HG02885 (cell line): ENCODE results near the gene TAF3.

Experiments used
- ATAC-seq: cut with Tn5 transposase; IDR thresholded peaks from one replicate; pipeline ENCODE4 v1.9.1; 2021; ENCODE audit warnings: mild to moderate bottlenecking; ENCODE audit not compliant: unreplicated experiment, poor library complexity

The TAF3 gene

GRCh38 chr10:7915923-7916536, 97.7 kb downstream of the TAF3 start:
- ATAC-seq: no peak

GRCh38 chr10:7917736-7918135, 99.4 kb downstream of the TAF3 start:
- ATAC-seq: no peak

- no peak for ATAC-seq
Observed at GRCh38 chr10:7922707-7923106, 104.4 kb downstream of the TAF3 start.

- ATAC-seq: no peak
Observed at GRCh38 chr10:7928536-7928935, 110.2 kb downstream of the TAF3 start.

- ATAC-seq: no peak
Observed at GRCh38 chr10:7932301-7933036, 114.2 kb downstream of the TAF3 start.

- no peak for ATAC-seq
Observed at GRCh38 chr10:7933262-7933661, 115.0 kb downstream of the TAF3 start.

GRCh38 chr10:7933757-7934156, 115.5 kb downstream of the TAF3 start:
- ATAC-seq: no peak

GRCh38 chr10:7937315-7937945, 119.1 kb downstream of the TAF3 start:
- ATAC-seq: no peak

GRCh38 chr10:7941576-7941975, 123.3 kb downstream of the TAF3 start:
- no peak for ATAC-seq

- ATAC-seq: no peak
Observed at GRCh38 chr10:7942316-7942715, 124.0 kb downstream of the TAF3 start.

GRCh38 chr10:7942859-7943258, 124.6 kb downstream of the TAF3 start:
- ATAC-seq: no peak

- no peak for ATAC-seq
Observed at GRCh38 chr10:7944215-7944480, 125.8 kb downstream of the TAF3 start.

- ATAC-seq: no peak
Observed at GRCh38 chr10:7944537-7944936, 126.2 kb downstream of the TAF3 start.

- ATAC-seq: no peak
Observed at GRCh38 chr10:7945034-7945433, 126.7 kb downstream of the TAF3 start.

- ATAC-seq: no peak
Observed at GRCh38 chr10:7945469-7946187, 127.3 kb downstream of the TAF3 start.

GRCh38 chr10:7948371-7949000, 130.2 kb downstream of the TAF3 start:
- no peak for ATAC-seq

GRCh38 chr10:7950981-7951847, 132.9 kb downstream of the TAF3 start:
- no peak for ATAC-seq

- no peak for ATAC-seq
Observed at GRCh38 chr10:7952266-7952665, 134.0 kb downstream of the TAF3 start.

- ATAC-seq: no peak
Observed at GRCh38 chr10:7953447-7953846, 135.1 kb downstream of the TAF3 start.

GRCh38 chr10:7955446-7955845, 137.1 kb downstream of the TAF3 start:
- ATAC-seq: no peak
